MCF 10A (cell line): ENCODE data around the gene KCNMB3. TPM values are rescaled to one million over a fixed set of nuclear protein-coding genes. Genes with fewer than 3 reads are reported as not detected.
A peak's percentile ranks its signal among the peaks of the same experiment; 100 is the strongest.

Experiments
- BruUV-seq: library from RNA; stranded (reverse); fragments of 400-500 nt; replicated peaks from 2 replicates; lab custom pipeline; 2021; lab: Mats Ljungman, UMichigan
- CTCF ChIA-PET: fragments of 300-600 bp; sonication (Branson Sonifier 250); formaldehyde crosslinking; extraction: SDS; loops from one replicate; lab custom pipeline; 2021; ENCODE audit warnings: antibody characterized with exemption, inconsistent platforms; lab: Yijun Ruan, JAX
- POLR2A ChIA-PET: fragments of 300-600, 350-650 bp; sonication (Branson Sonifier 250); formaldehyde crosslinking; extraction: SDS; loops from one replicate; lab custom pipeline; 2020; ENCODE audit warnings: antibody characterized with exemption, inconsistent platforms; lab: Yijun Ruan, JAX
- DNase-seq: peaks from one replicate; pipeline ENCODE4 v3.0.0-alpha.2; 2018; ENCODE audit not compliant: unreplicated experiment
- H3K27ac Mint-ChIP-seq: one replicate; pipeline ENCODE4 v1.8.0; 2022; ENCODE audit warnings: mild to moderate bottlenecking, low read depth, mixed read lengths; ENCODE audit not compliant: unreplicated experiment
- H3K27me3 Mint-ChIP-seq: one replicate; pipeline ENCODE4 v1.8.0; 2022; ENCODE audit warnings: mixed read lengths; ENCODE audit not compliant: insufficient read depth, unreplicated experiment
- H3K36me3 Mint-ChIP-seq: one replicate; pipeline ENCODE4 v1.8.0; 2022; ENCODE audit warnings: mild to moderate bottlenecking, moderate library complexity, mixed read lengths; ENCODE audit not compliant: insufficient read depth, unreplicated experiment
- H3K4me1 Mint-ChIP-seq: one replicate; pipeline ENCODE4 v1.8.0; 2022; ENCODE audit warnings: mixed read lengths; ENCODE audit not compliant: insufficient read depth, unreplicated experiment
- H3K4me3 Mint-ChIP-seq: one replicate; pipeline ENCODE4 v1.8.0; 2022; ENCODE audit warnings: mild to moderate bottlenecking, moderate library complexity, mixed read lengths; ENCODE audit not compliant: unreplicated experiment
- H3K9me3 Mint-ChIP-seq: one replicate; pipeline ENCODE4 v1.8.0; 2022; ENCODE audit warnings: mixed read lengths; ENCODE audit not compliant: unreplicated experiment
- intact Hi-C: fragments of 100-400 bp; cut with micrococcal nuclease; formaldehyde crosslinking; loops from 2 replicates; pipeline ENCODE4 v1.14.1; 2022
- total RNA-seq: library from RNA; stranded (reverse); gene quantifications from 2 replicates; pipeline ENCODE4 v1.2.3, GENCODE V29; 2022
- TF ChIP-seq, protein P1 (sequence below): fragments of 200-600 bp; IDR thresholded peaks from one replicate; pipeline ENCODE4 v1.8.0; 2022; ENCODE audit warnings: antibody characterized with exemption, mild to moderate bottlenecking; ENCODE audit not compliant: unreplicated experiment

KCNMB3 gene
- total RNA-seq, 1 experiment from 2014 or later, result 0.28 TPM

DNA sequence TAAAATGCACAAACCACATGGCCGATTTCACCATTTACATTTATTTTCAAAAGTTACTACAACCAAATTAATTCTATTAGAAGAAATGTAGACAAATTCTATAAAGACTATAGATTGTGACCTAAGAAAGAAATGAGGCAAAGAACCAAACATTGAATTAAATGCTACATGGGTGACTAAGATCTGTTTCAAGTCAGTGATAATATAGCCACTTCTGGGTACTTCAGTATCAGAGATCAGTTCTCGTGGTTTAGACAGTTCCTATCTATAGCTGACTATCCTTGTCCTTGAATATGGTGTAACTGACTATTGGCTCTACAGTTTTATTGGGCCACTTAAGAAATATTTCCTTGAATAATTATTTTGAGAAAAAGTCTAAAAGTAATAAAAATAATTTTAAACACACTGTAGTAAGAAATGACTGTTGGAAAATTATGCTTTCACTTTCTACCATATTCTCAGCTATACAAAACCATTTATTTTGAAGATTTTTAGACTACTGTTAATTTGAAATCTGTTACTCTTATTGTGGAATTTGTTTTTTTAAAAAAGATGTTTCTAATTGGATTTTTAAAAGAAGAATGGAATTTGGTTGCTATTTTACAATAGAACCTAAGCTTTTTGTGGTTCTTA is 14.1 kb downstream of the KCNMB3 start:
- TF ChIP-seq, protein P1, sequence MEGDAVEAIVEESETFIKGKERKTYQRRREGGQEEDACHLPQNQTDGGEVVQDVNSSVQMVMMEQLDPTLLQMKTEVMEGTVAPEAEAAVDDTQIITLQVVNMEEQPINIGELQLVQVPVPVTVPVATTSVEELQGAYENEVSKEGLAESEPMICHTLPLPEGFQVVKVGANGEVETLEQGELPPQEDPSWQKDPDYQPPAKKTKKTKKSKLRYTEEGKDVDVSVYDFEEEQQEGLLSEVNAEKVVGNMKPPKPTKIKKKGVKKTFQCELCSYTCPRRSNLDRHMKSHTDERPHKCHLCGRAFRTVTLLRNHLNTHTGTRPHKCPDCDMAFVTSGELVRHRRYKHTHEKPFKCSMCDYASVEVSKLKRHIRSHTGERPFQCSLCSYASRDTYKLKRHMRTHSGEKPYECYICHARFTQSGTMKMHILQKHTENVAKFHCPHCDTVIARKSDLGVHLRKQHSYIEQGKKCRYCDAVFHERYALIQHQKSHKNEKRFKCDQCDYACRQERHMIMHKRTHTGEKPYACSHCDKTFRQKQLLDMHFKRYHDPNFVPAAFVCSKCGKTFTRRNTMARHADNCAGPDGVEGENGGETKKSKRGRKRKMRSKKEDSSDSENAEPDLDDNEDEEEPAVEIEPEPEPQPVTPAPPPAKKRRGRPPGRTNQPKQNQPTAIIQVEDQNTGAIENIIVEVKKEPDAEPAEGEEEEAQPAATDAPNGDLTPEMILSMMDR, result no peak
- H3K27ac Mint-ChIP-seq, result no peak overlapping the region
- ChIA-PET POLR2A (interaction anchor here (0.6 to 1.0 kb wide), 2 partner anchors 8 to 69 kb away, joined by 3 read pairs; no protein-coding TSS in a partner anchor), CTCF (no interaction called here)
- H3K4me3 Mint-ChIP-seq, result no peak overlapping the region
- DNase-seq, result no peak
- no peaks in the 10 kb centered on the region for H3K9me3 Mint-ChIP-seq
- H3K27me3 Mint-ChIP-seq, result no peaks in the 10 kb centered on the region
- intact Hi-C loops, result no loop called here
- H3K4me1 Mint-ChIP-seq, result no peaks in the 10 kb centered on the region
- peaks cover 13% of the 10 kb centered on the region for H3K36me3 Mint-ChIP-seq
- no TSS peak for BruUV-seq

DNA sequence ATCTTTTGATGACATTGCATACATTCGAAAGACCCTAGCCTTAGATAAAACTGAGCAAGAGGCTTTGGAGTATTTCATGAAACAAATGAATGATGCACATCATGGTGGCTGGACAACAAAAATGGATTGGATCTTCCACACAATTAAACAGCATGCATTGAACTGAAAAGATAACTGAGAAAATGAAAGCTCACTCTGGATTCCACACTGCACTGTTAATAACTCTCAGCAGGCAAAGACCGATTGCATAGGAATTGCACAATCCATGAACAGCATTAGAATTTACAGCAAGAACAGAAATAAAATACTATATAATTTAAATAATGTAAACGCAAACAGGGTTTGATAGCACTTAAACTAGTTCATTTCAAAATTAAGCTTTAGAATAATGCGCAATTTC is 16.7 kb downstream of the KCNMB3 start:
- TSS peak; percentile 45 for BruUV-seq
- intact Hi-C loops, result no loop called here
- Mint-ChIP-seq H3K27me3 (no peaks in the 10 kb centered on the region), H3K36me3 (peaks cover 28% of the 10 kb centered on the region), H3K4me3 (no peak overlapping the region), H3K9me3 (no peaks in the 10 kb centered on the region), H3K27ac (no peak overlapping the region), H3K4me1 (no peaks in the 10 kb centered on the region)
- ChIA-PET CTCF (interaction anchor here (1.2 kb wide), 1 partner anchor 90 kb away, joined by 3 read pairs; no protein-coding TSS in a partner anchor), POLR2A (interaction anchor here (0.7 kb wide), 1 partner anchor 126 kb away, joined by 3 read pairs; no protein-coding TSS in a partner anchor)
- DNase-seq, result no peak
- TF ChIP-seq, protein P1, result no peak

DNA sequence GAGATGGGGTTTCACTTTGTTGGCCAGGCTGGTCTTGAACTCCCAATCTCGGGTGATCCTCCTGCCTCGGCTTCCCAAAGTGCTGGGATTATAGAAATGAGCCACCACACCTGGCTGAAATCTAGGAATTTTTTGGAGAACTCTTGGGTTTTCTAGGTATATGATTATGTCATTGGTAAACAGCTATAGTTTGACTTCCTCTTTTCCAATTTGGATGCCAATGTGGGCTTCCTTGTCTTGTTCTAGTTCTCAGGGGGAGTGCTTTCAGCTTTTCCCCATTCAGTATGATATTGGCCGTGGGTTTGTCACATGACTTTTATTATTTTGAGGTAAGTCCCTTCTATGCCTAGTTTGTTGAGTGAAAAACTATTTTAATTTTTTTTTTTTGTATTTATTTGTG is 17.9 kb downstream of the KCNMB3 start:
- H3K4me1 Mint-ChIP-seq, result no peaks in the 10 kb centered on the region
- ChIA-PET POLR2A (interaction anchor here (0.7 kb wide), 2 partner anchors 21 to 92 kb away, joined by 4 read pairs; no protein-coding TSS in a partner anchor), CTCF (interaction anchor here (0.5 to 1.2 kb wide), 5 partner anchors 16 to 95 kb away, joined by 3 to 5 read pairs (median 3); no protein-coding TSS in a partner anchor)
- no peaks in the 10 kb centered on the region for H3K27me3 Mint-ChIP-seq
- no peak overlapping the region for H3K4me3 Mint-ChIP-seq
- no peak overlapping the region for H3K27ac Mint-ChIP-seq
- DNase-seq, result no peak
- BruUV-seq, result no TSS peak
- no peaks in the 10 kb centered on the region for H3K9me3 Mint-ChIP-seq
- intact Hi-C loops, result no loop called here
- peaks cover 32% of the 10 kb centered on the region for H3K36me3 Mint-ChIP-seq
- TF ChIP-seq, protein P1, result no peak

DNA sequence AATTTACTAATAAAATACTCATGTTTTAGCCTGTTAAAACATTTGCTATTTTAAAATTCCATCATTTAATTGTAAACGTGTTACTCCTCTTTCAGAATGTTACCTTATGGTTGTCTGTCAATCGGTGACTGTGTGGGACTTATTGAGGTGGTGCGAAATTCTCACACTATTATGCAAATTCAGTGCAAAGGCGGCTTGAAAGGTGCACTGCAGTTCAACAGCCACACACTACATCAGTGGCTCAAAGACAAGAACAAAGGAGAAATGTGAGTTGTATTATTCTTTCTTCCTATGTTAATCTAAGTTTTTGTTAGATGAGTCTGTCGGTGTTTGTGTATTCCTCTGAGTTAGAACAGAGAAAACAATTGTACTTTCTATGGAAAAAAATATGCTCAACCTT is 21.7 kb downstream of the KCNMB3 start:
- no peaks in the 10 kb centered on the region for H3K27me3 Mint-ChIP-seq
- H3K9me3 Mint-ChIP-seq, result no peaks in the 10 kb centered on the region
- intact Hi-C loops, result no loop called here
- H3K27ac Mint-ChIP-seq, result no peak overlapping the region
- no peak for DNase-seq
- no TSS peak for BruUV-seq
- TF ChIP-seq, protein P1, result no peak
- POLR2A ChIA-PET, result no interaction called here
- H3K4me1 Mint-ChIP-seq, result peaks cover 12% of the 10 kb centered on the region
- CTCF ChIA-PET, result no interaction called here
- H3K36me3 Mint-ChIP-seq, result peaks cover 52% of the 10 kb centered on the region
- H3K4me3 Mint-ChIP-seq, result no peak overlapping the region
